ENCODE results near the gene WNT7B.

Gene WNT7B

DNA sequence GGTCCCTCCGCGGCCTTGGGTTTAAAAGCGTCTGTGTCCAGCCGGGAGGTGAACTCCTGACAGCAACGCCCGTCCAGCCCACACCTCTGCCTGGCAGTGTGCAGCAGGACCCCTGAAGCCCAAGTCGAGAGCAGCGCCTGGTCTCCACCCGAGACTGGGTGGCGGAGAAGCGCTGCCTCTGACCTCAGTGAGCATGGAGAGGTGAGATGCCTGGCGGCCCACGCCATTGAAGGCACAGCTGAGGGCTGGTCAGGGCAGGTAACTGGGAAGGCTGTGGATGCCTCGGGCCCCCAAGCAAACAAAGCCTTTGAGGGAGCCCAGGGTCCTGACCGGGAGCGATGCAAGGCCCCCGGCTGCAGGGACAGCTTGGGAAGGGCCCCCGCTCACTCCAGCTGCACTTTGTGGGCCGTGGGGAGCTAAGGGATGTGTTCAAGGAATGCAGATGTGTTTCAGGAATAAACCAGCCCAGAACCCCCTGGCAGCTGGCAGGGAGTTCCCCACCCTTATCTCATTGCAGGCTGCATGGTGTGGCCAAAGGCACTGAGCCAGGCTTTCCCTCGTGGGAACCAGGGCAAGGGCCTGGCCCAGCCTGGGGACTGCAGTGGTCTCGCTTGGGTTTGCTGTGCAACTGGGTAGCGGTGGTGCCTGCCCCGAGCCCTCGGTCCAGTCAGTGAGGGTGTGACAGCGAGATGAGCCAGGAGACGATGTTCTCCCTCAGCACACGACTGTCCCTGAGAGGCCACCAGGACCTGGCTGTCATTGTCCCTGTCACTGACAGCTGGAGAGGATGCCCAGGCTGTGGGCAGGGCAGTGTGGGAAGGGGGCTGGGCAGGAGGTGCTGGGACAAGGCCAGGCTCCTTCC, 92.5 kb downstream of the WNT7B start:
- no peak for DNase-seq

DNA sequence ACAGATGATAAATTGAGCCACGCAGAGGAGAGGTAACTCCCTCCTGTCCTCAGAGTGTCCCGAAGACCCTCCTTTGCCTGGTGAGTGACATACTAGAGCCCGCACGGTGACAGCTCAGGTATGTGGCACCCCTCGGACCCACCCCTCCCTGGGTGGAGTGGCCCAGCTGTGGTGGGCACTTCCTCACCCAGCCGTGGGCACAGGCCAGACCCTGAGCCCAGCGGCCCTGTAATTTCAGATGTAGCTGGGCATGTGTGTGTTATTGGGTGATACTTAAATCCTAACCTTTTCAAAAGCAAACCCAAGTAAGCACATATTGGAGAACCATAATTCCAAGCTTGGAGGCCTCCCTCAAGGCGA, 93.2 kb downstream of the WNT7B start:
- no peak for DNase-seq

DNA sequence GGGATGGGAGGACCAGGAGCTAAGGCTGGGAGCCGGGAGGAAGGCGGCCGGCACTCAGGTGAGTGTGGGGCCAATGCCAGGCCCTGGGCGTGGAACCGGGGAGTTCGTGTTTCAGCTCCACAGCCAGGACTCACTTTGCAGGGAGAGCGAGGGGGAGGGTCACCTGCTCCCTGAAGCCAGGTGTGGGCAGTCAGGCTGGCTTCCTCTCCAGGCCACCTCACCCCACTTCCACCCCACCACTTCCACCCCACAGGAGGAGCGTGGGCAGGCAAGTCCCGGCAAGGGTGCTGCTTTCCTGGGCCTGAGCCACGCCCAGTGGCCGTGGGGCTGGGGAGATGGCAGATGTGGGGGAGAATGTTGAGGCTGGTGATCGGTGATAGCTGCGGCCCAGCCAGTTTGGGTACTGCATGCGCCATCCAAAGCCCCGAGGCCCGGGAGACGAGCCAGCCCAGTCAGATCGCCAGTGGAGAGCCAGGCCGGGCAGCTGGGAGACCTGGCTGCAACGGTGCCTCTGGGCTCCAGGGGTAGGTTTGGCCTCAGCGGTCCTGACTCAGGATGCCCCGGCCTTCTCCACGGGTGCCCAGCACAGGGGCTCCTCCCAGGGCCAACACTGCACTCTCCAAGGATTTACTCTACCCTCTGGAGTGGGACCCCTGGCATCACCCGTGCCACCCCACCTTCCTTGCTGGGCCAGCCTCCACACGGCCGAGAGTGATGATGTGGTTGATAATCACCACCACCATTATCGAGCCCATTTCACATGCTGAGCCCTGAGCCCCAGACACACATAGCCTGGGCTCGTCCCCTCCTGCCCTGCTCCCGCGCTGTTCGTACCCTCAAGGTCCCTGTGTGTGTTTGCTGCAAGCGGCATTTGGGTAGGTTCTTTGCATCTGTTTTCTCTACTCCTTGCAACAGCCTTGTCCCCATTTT, 93.8 kb downstream of the WNT7B start:
- no peak for DNase-seq

DNA sequence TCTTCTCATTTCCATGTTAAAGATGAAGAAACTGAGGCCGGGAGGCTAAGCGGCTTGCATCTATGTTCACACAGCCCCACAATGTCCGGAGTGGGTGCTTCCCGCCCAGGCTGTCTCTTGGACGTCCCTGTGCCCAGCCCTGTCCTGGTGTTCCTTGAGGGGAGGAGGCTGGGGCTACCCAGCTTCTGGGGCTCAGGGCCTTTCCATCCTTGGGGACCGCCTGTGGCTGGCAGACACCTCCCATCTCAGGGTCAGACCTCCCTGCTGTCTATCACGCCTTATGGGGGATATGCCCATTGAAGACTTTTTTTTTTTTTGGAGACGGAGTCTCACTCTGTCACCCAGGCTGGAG, 95.5 kb downstream of the WNT7B start:
- DNase-seq = no peak

DNA sequence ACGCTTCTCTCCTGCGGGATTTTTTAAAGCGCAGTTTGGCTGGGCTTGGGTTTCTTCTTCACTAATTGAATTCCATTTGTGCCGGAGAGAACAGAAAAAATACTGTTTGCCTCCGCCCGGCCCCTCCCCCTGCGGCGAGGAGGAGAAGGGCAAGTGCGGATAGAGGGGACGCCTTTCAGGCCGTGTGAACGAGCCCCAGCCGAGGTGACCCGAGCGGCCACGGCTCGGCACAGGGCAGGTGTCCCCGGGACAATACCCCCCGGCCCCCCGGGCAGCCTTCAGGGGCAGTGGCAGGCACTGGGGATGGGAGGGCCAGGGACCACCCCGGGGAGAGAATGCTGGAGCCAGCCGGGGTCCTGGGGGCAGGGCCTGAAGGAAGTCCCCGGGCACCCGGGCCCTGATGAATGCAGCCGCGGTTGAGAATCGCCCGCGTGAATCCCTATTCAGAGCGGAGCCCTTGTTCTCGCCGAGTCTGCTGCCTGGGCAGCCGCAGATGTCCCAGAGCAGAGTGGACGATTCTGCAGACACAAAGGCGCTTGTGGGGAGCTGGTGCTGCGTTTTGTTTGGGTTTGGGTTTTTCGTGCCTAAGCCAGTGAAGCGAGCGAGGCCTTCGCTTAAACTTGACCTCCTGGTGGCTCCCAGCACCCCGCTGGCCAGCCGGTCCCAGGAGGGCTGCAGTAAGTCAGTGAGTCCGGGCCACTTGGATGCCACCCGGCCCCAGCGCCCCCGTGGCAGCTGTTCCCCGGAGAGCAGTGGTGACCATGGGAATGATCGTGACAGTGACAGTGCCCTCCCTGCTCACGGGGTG, 96.0 kb downstream of the WNT7B start:
- DNase-seq = no peak

DNA sequence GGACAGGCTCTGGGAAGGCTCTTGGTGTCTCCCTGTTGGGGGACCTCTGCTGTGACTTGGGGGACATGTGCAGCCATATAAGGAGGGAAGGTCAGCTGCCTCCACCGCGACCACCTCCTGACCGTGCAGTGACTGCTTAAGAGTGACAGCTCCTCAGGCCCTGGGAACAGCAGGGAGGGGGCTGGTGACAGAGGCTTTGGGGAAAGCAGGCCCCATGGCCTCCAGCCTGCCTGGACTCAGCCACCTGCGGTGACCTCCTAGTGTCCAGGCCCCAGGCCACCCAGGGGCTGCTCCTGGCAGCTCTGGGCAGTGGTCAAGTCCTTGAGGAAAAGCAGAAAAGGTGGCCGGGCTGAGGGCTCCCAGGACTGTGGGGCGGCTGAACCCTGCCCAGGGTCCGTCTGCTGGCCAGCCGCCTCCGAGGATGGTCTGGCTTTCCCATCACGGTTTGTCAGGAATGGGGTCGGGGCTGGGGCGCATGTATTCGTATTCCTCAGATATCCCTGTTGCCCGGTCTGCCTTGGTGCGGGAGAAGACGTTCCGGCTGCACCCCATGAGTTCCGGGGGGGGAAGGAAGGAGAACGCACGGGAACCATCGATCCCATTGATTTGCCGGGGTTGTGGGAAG, 96.8 kb downstream of the WNT7B start:
- no peak for DNase-seq

DNA sequence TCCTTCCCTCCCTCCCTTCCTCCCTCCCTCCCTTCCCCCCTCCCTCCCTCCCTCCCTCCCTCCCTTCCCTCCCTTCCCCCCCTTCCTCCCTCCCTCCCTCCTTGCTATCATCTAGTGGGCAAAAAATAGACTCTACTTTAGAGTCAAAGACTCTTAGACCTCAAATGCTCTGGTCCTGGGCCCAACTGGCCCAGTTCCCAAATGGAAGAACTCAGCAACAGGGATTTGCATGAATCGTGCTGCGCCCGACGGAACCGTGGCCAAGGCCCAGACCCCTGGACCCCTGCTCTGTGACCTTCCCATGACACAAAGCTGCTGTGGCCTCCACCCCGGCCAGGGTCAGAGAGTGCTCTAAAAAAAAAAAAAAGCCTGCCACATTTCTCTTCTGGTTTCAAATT, 97.4 kb downstream of the WNT7B start:
- no peak for DNase-seq

DNA sequence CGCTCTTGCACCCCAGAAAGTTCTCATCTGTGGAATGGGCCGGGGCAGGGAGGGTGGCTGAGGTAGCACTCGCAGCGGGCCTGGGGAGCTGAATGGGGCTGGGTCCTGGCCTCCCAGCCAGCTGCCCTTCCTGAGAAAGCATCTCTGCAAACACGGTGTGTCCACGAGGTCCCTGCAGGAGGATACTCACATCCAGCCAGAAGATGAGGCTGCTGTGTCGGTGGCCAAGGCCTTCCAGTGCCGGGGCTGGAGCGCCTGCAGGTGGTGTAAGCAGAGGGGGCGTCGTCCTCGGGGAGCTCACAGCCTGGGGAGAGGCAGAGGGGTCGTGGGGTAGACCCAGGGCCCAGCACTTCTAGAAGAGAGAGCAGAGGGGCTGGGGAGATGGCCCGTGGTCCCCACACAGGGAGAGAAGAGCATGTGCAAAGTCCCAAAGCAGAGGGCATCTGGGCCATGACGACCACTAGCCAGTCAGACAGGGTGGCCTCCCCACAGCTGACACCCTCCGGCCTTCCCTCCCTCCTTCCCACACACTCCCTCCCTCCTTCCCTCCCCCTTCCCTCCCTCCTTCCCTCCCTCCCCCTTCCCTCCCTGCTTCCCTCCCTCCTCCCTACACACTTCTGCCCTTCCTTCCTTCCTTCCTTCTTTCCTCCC, 97.9 kb downstream of the WNT7B start:
- DNase-seq = no peak

DNA sequence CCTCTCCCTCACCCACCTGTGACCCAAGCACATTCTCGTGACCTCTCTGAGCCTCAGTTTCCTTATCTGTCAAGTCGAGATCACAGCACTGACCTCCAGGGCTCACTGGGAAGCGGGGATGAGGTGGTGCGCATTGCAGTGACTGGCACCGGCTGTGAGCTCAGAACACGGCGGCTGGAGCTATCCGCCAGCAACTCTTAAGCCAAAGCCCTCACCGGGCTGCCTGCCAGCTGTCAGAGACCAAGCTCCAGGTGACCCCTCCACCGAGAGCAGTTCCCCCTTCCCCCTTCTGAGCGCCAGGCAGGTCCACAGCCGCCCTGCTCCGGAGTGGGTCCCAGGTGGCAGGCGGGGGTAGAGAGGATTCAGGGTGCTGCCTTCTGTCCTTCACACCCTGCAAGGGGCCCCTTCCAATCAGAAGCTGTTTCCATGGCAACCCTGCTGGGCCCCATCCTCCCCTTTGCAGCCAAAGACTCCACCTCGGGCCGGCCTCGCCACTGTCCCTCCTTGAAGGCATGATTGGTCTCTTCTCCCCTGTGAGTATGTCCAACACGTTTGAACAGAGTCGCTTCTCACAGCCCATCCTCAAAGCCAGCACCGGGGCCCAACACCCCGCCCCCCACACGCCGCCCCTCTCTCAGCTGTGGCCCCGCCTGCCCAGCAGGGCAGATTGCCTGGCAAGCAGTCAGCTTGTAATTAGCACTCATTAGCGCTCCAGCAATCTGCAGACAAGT, 98.7 kb downstream of the WNT7B start:
- DNase-seq = no peak

DNA sequence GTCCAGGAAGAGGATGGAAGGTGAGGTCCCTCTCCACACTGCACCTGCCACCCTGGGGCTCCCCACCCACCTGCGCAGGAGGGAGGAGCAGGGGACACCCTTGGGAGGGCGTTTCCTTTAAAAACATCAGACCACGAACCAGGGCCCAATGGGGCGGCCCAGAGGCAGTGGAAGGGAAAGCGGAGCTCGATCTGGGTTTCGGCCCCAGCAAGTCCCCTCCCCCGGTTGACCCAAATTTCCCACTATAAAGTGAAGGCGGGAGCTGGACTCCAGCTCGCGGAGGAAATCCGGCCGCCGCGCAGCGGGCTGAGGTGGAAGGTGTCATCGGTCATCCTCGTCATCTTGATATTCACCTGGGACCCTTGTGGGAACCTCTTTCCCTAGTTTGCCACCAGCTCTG, 99.3 kb downstream of the WNT7B start:
- DNase-seq = no peak

DNA sequence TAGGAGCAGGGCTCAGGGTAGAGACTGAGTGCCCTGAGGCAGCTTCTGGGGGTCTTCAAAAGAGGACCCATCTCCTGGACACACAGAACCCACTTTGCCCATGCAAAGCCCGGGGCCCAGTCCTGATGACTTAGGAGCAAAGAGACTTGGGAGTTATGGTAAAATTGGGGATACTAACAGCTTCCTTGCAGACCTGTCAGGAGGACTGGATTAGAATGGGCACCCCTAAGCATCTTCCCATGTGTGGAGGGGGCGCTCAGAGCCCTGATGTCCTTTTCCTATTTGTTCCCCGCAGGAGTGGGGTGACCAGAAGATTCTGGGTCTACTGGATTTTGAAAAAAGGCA, 100.0 kb downstream of the WNT7B start:
- DNase-seq = no peak

DNA sequence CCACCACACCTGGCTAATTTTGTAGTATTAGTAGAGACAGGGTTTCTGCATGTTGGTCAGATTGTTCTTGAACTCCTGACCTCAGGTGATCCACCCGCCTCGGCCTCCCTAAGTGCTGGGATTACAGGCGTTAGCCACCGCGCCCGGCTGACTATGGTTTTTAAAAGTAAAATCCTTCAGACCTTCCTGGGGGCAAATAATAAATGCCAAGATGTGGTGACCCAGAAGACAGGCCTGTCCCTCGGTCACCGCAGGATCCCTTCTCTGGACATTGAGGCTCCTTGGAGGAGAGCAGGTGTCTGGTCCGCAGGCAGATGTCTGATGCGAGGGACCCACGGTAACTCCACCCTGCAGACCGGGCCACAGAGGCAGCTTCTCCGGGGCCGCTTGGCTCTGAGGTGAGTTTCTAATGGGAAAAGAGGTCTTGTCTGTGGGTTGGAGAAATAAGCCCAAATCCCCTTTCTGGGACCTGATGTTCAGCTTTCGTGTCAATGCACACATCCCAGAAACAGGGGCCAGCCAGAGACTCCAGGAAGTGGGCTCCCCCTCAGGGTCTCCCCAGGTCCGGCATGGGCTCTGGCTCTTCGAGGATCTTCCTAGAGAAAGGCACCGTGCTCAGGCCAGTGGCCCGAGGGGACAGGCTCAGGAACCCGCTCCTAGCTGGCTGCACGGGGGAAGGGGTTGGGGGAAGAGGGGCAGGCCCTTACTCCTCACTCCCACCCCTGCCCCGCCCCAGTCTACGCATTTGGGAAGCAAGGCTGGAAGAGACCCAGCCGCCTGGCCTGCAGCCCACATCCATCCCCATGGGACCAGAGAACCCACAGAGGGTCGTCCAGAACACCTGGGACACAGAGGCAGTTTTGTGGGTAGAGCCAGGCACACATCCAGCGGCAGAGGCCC, 100.6 kb downstream of the WNT7B start:
- DNase-seq = no peak

DNA sequence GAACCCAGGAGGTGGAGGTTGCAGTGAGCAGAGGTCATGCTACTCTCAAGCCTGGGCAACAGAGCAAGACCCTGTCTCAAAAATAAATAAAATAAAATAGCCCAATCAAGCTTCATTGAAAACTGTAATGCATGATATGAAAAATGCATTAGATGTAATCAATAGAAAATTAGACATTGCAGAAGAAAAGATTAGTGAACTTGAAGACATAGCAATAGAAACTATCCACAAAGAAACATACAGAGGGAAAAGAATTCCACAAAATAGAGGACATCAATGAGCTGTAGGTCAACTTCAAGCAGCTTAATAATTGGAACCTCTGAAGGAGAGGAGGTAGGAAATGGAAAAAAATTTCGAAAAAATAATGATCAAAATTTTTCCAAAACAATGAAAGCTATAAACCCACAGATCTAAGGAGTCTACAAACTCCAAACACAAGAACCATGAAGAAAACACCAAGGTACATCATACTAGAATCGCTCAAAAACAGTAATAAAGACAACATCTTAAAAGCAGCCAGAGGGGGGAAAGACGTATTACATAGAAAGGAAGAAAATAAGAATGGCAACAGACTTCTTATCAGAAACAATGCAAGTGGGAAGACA, 104.2 kb downstream of the WNT7B start:
- DNase-seq = no peak

DNA sequence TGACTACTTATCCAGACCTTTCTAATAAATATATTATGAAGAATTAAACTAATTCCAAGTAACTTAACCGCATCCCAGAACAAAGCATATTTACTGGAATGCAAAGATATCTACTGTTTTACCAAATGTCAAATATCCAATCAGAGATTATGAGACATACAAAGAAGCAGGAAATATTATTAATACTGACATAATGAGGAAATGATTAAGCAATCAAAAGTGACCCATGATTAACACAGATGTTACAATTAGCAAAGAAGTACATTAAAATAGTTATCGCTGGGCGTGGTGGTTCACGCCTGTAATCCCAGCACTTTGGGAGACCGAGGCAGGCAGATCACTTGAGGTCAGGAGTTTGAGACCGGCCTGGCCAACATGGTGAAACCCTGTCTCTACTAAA, 105.2 kb downstream of the WNT7B start:
- DNase-seq = no peak

All from stimulated activated naive CD4-positive, alpha-beta T cell (primary cell).